ENCODE measurements around the gene KHDRBS1.

The KHDRBS1 gene

DNA sequence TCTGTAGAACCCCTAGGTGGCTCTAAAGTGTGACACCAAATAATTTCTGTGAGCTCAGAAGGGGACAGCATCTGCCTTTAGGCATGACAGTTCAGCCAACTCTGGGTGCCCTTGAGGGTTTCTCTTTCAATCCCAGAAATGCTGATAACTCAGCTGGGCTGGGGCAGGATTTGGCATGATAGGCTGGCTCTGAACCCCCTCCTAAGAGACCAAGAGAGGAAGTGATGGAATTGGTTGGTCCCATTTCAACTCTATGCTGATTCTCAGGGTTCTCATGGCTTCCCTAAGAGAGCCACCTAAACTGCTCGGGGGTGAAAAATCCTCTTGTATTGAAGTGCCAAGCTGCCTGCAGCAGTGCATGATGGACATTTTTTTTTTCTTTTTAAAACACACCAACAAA is 30.6 kb downstream of the KHDRBS1 start:
- Histone ChIP-seq H2BK5ac (ENCODE audit: low read length) (no peak overlapping the region), H3K18ac (ENCODE audit: low read length) (no peak overlapping the region), H3K4me2 (ENCODE audit: low read length) (no peak overlapping the region), H2BK15ac (replicated peaks; ENCODE audit: low read depth) (no peak overlapping the region), H3K4ac (ENCODE audit: low read depth, low read length) (no peak overlapping the region), H3K4me3 (ENCODE audit: low read length) (no peak overlapping the region), H2AK5ac (ENCODE audit: low read length) (no peak overlapping the region), H3K4me1 (ENCODE audit: control insufficient read depth, low read depth, low read length) (no peaks in the 10 kb centered on the region), H2BK120ac (ENCODE audit: low read depth, low read length) (no peak overlapping the region), H3K23ac (ENCODE audit: low read length) (no peak overlapping the region), H3K36me3 (ENCODE audit: control insufficient read depth, insufficient read depth, low read length) (peaks cover 21% of the 10 kb centered on the region), H3K9ac (ENCODE audit: low read length) (no peak overlapping the region), H4K8ac (ENCODE audit: low read depth, low read length) (no peak overlapping the region), H3K27me3 (ENCODE audit: insufficient read depth, low read length, poor library complexity) (no peaks in the 10 kb centered on the region), H3K56ac (ENCODE audit: low read length) (no peak overlapping the region), H3K79me1 (ENCODE audit: low read length) (peaks cover 6% of the 10 kb centered on the region), H3K79me2 (ENCODE audit: control insufficient read depth, insufficient read depth, low read length) (no peaks in the 10 kb centered on the region), H4K5ac (ENCODE audit: low read length) (no peak overlapping the region), H3K27ac (ENCODE audit: low read depth, low read length) (no peak overlapping the region)
- WGBS (ENCODE audit: extremely low coverage, insufficient coverage, low lambda C conversion rate), result no CpG with 5 or more reads among the region's 1 CpG
- no peak for DNase-seq

DNA sequence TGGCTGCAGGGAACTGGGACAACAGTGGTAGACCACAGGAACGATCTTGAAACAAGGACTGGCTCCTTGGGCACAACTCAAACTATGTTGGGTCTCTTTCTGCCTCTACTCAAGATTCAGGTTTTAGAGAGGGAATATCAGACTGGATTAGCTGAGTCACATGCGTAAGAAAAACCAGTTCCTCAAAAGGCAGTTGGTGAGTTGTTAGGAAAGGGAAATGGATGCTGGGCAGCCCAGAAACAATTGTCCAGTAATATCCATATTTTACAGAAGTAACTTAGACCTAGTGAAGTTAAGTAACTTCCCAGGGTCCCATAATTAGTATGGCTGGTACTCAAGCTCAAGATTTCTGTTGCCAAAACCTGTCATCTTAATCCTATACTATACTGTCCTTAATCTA is 32.1 kb downstream of the KHDRBS1 start:
- H2BK120ac ChIP-seq (ENCODE audit: low read depth, low read length), result no peak overlapping the region
- no peak overlapping the region for H3K56ac ChIP-seq (ENCODE audit: low read length)
- H3K79me2 ChIP-seq (ENCODE audit: control insufficient read depth, insufficient read depth, low read length), result no peaks in the 10 kb centered on the region
- WGBS (ENCODE audit: extremely low coverage, insufficient coverage, low lambda C conversion rate), result no CpG with 5 or more reads among the region's 2 CpGs
- no peak for DNase-seq
- no peak overlapping the region for H2BK5ac ChIP-seq (ENCODE audit: low read length)
- H4K8ac ChIP-seq (ENCODE audit: low read depth, low read length), result no peak overlapping the region
- no peaks in the 10 kb centered on the region for H3K27me3 ChIP-seq (ENCODE audit: insufficient read depth, low read length, poor library complexity)
- H3K36me3 ChIP-seq (ENCODE audit: control insufficient read depth, insufficient read depth, low read length), result peaks cover 15% of the 10 kb centered on the region
- no peak overlapping the region for H3K18ac ChIP-seq (ENCODE audit: low read length)
- H3K4me3 ChIP-seq (ENCODE audit: low read length), result no peak overlapping the region
- H3K23ac ChIP-seq (ENCODE audit: low read length), result no peak overlapping the region
- H3K4ac ChIP-seq (ENCODE audit: low read depth, low read length), result no peak overlapping the region
- H2AK5ac ChIP-seq (ENCODE audit: low read length), result no peak overlapping the region
- peaks cover 4% of the 10 kb centered on the region for H3K79me1 ChIP-seq (ENCODE audit: low read length)
- no peak overlapping the region for H3K4me2 ChIP-seq (ENCODE audit: low read length)
- no peak overlapping the region for H2BK15ac ChIP-seq (replicated peaks; ENCODE audit: low read depth)
- H3K27ac ChIP-seq (ENCODE audit: low read depth, low read length), result no peak overlapping the region
- H3K9ac ChIP-seq (ENCODE audit: low read length), result no peak overlapping the region
- H4K5ac ChIP-seq (ENCODE audit: low read length), result no peak overlapping the region
- H3K4me1 ChIP-seq (ENCODE audit: control insufficient read depth, low read depth, low read length), result no peaks in the 10 kb centered on the region

DNA sequence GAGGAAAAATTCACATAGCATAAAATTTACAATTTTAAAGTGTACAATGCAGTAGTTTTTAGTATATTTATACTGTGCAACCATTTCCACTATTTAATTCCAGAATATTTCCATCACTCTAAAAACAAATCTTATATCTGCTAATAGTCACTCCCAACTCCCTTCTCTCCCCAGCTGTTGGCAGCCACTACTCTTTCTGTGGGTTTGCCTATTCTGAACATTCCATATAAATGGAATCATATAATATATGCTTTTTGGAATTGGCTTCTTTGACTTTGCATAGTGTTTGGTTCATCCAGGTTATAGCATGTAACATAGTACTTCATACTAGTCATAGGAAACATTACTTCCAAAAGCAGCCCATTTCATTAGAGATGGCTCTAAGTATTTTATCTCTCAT is 34.0 kb downstream of the KHDRBS1 start:
- Histone ChIP-seq H3K79me2 (ENCODE audit: control insufficient read depth, insufficient read depth, low read length) (no peaks in the 10 kb centered on the region), H4K8ac (ENCODE audit: low read depth, low read length) (no peak overlapping the region), H3K18ac (ENCODE audit: low read length) (no peak overlapping the region), H3K27ac (ENCODE audit: low read depth, low read length) (no peak overlapping the region), H4K5ac (ENCODE audit: low read length) (no peak overlapping the region), H3K36me3 (ENCODE audit: control insufficient read depth, insufficient read depth, low read length) (peaks cover 13% of the 10 kb centered on the region), H3K27me3 (ENCODE audit: insufficient read depth, low read length, poor library complexity) (no peaks in the 10 kb centered on the region), H2BK15ac (replicated peaks; ENCODE audit: low read depth) (no peak overlapping the region), H3K4me1 (ENCODE audit: control insufficient read depth, low read depth, low read length) (no peaks in the 10 kb centered on the region), H3K23ac (ENCODE audit: low read length) (no peak overlapping the region), H2AK5ac (ENCODE audit: low read length) (no peak overlapping the region), H2BK120ac (ENCODE audit: low read depth, low read length) (no peak overlapping the region), H3K4me2 (ENCODE audit: low read length) (no peak overlapping the region), H3K4ac (ENCODE audit: low read depth, low read length) (no peak overlapping the region), H3K4me3 (ENCODE audit: low read length) (no peak overlapping the region), H3K56ac (ENCODE audit: low read length) (no peak overlapping the region), H3K9ac (ENCODE audit: low read length) (no peak overlapping the region), H3K79me1 (ENCODE audit: low read length) (no peaks in the 10 kb centered on the region), H2BK5ac (ENCODE audit: low read length) (no peak overlapping the region)
- no peak for DNase-seq

DNA sequence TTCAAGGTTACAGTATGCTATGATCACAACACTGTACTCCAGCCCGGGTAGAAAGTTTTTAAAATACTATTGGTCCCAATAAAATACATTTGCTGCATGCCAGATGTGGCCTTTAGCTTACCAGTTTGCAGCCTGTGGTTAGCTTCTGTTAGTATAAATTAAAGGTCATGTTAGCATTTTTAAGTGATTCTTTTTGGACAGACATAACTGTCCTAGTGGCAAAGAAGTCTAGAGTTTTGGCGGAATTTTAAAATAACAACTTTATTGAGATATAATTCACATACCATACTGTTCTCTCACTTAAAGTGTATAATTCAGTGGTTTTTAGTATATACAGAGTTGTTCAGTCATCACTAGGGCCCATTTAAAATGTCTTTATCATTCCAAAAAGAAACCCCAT is 34.8 kb downstream of the KHDRBS1 start:
- H3K56ac ChIP-seq (ENCODE audit: low read length), result no peak overlapping the region
- H3K4ac ChIP-seq (ENCODE audit: low read depth, low read length), result no peak overlapping the region
- no peaks in the 10 kb centered on the region for H3K4me1 ChIP-seq (ENCODE audit: control insufficient read depth, low read depth, low read length)
- no peaks in the 10 kb centered on the region for H3K79me1 ChIP-seq (ENCODE audit: low read length)
- H3K18ac ChIP-seq (ENCODE audit: low read length), result no peak overlapping the region
- H3K27ac ChIP-seq (ENCODE audit: low read depth, low read length), result no peak overlapping the region
- H2BK120ac ChIP-seq (ENCODE audit: low read depth, low read length), result no peak overlapping the region
- no peak overlapping the region for H4K5ac ChIP-seq (ENCODE audit: low read length)
- WGBS (ENCODE audit: extremely low coverage, insufficient coverage, low lambda C conversion rate), result no CpG with 5 or more reads among the region's 2 CpGs
- H3K4me3 ChIP-seq (ENCODE audit: low read length), result no peak overlapping the region
- H3K23ac ChIP-seq (ENCODE audit: low read length), result no peak overlapping the region
- no peak for DNase-seq
- no peak overlapping the region for H2BK5ac ChIP-seq (ENCODE audit: low read length)
- no peak overlapping the region for H3K4me2 ChIP-seq (ENCODE audit: low read length)
- H3K9ac ChIP-seq (ENCODE audit: low read length), result no peak overlapping the region
- no peak overlapping the region for H2AK5ac ChIP-seq (ENCODE audit: low read length)
- H3K79me2 ChIP-seq (ENCODE audit: control insufficient read depth, insufficient read depth, low read length), result no peaks in the 10 kb centered on the region
- H3K27me3 ChIP-seq (ENCODE audit: insufficient read depth, low read length, poor library complexity), result no peaks in the 10 kb centered on the region
- H3K36me3 ChIP-seq (ENCODE audit: control insufficient read depth, insufficient read depth, low read length), result peaks cover 13% of the 10 kb centered on the region
- H2BK15ac ChIP-seq (replicated peaks; ENCODE audit: low read depth), result no peak overlapping the region
- H4K8ac ChIP-seq (ENCODE audit: low read depth, low read length), result no peak overlapping the region

DNA sequence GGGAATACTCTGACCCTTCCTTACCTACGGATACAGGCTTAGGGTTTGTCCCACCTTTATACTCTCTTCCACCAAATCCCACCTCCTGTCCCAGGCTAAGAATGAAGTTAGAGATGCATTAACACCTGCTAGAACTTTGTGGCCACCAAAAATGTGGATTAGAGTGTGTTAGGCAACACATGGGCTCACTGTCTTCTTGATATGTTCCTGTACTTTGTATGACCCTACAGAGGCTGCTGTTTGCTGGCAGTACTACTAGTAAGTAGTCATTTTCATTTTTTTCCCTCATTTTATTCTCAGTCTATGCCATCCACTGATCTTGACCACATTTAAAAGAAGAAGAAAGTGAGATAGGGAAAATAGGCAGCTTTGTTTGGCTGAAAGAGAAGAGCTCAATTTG is 38.0 kb downstream of the KHDRBS1 start:
- no CpG with 5 or more reads among the region's 1 CpG for WGBS (ENCODE audit: extremely low coverage, insufficient coverage, low lambda C conversion rate)
- H3K4me3 ChIP-seq (ENCODE audit: low read length), result no peak overlapping the region

DNA sequence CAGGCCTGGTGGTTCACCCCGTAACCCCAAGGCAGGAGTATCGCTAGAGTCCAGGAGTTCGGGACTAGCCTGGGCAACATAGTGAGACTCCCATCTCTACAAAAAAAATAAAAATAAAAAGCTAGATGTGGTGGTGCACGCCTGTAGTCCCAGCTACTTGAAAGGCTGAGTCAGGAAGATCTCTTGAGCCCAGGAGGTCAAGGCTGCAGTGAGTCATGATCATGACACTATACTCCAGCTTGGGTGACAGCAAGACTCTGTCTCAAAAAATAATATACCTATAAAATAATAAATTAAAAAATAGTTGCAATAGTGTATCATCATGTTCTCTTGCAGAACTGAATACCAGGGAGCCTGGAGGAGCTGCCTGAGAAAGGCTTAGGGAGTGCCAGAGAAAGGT is 39.2 kb downstream of the KHDRBS1 start:
- no peak overlapping the region for H4K8ac ChIP-seq (ENCODE audit: low read depth, low read length)
- WGBS (ENCODE audit: extremely low coverage, insufficient coverage, low lambda C conversion rate), result no CpG with 5 or more reads among the region's 4 CpGs
- H3K27ac ChIP-seq (ENCODE audit: low read depth, low read length), result no peak overlapping the region

More for the DNA sequence above, 38.0 kb downstream of the KHDRBS1 start:
- DNase-seq, result no peak
- Histone ChIP-seq H3K23ac (ENCODE audit: low read length) (no peak overlapping the region), H2BK15ac (replicated peaks; ENCODE audit: low read depth) (no peak overlapping the region), H3K27me3 (ENCODE audit: insufficient read depth, low read length, poor library complexity) (no peaks in the 10 kb centered on the region), H3K4ac (ENCODE audit: low read depth, low read length) (no peak overlapping the region), H2BK120ac (ENCODE audit: low read depth, low read length) (no peak overlapping the region), H4K5ac (ENCODE audit: low read length) (no peak overlapping the region), H3K18ac (ENCODE audit: low read length) (no peak overlapping the region), H3K9ac (ENCODE audit: low read length) (no peak overlapping the region), H2BK5ac (ENCODE audit: low read length) (no peak overlapping the region), H2AK5ac (ENCODE audit: low read length) (no peak overlapping the region), H3K27ac (ENCODE audit: low read depth, low read length) (no peak overlapping the region), H3K36me3 (ENCODE audit: control insufficient read depth, insufficient read depth, low read length) (peaks cover 16% of the 10 kb centered on the region), H3K56ac (ENCODE audit: low read length) (no peak overlapping the region), H3K79me2 (ENCODE audit: control insufficient read depth, insufficient read depth, low read length) (no peaks in the 10 kb centered on the region), H3K79me1 (ENCODE audit: low read length) (peaks cover 4% of the 10 kb centered on the region), H3K4me2 (ENCODE audit: low read length) (no peak overlapping the region), H3K4me1 (ENCODE audit: control insufficient read depth, low read depth, low read length) (no peaks in the 10 kb centered on the region), H4K8ac (ENCODE audit: low read depth, low read length) (no peak overlapping the region)

More for the DNA sequence above, 39.2 kb downstream of the KHDRBS1 start:
- H2BK5ac ChIP-seq (ENCODE audit: low read length), result no peak overlapping the region
- no peak for DNase-seq
- no peak overlapping the region for H3K9ac ChIP-seq (ENCODE audit: low read length)
- H3K4me1 ChIP-seq (ENCODE audit: control insufficient read depth, low read depth, low read length), result no peaks in the 10 kb centered on the region
- no peaks in the 10 kb centered on the region for H3K27me3 ChIP-seq (ENCODE audit: insufficient read depth, low read length, poor library complexity)
- no peak overlapping the region for H2AK5ac ChIP-seq (ENCODE audit: low read length)
- H4K5ac ChIP-seq (ENCODE audit: low read length), result no peak overlapping the region
- no peaks in the 10 kb centered on the region for H3K79me2 ChIP-seq (ENCODE audit: control insufficient read depth, insufficient read depth, low read length)
- no peak overlapping the region for H2BK15ac ChIP-seq (replicated peaks; ENCODE audit: low read depth)
- H3K4me2 ChIP-seq (ENCODE audit: low read length), result no peak overlapping the region
- no peak overlapping the region for H3K18ac ChIP-seq (ENCODE audit: low read length)
- no peak overlapping the region for H2BK120ac ChIP-seq (ENCODE audit: low read depth, low read length)
- peaks cover 4% of the 10 kb centered on the region for H3K79me1 ChIP-seq (ENCODE audit: low read length)
- H3K56ac ChIP-seq (ENCODE audit: low read length), result no peak overlapping the region
- H3K36me3 ChIP-seq (ENCODE audit: control insufficient read depth, insufficient read depth, low read length), result peaks cover 14% of the 10 kb centered on the region
- H3K4ac ChIP-seq (ENCODE audit: low read depth, low read length), result no peak overlapping the region
- no peak overlapping the region for H3K23ac ChIP-seq (ENCODE audit: low read length)
- H3K4me3 ChIP-seq (ENCODE audit: low read length), result no peak overlapping the region

All from mesendoderm (in vitro differentiated cells).